Activated CD8-positive, alpha-beta memory T cell treated with anti-CD3 and anti-CD28 coated beads for 36 hours (primary cell): ENCODE results near the gene CCDC93. TPM values are rescaled to one million over a fixed set of nuclear protein-coding genes. Genes with fewer than 3 reads are reported as not detected.
"Not testable (repeated sequence)": the region's sequence is repeated elsewhere in the genome, so short reads cannot be mapped to it uniquely, and the experiment has no call there.

Experiments used
- CTCF ChIA-PET: fragments of 350-600 bp; sonication (Branson Sonifier 250); formaldehyde crosslinking; loops from one replicate; lab custom pipeline; 2021; ENCODE audit warnings: antibody characterized with exemption; lab: Charles Lee
- POLR2A ChIA-PET: fragments of 350-600 bp; sonication (Branson Sonifier 250); formaldehyde crosslinking; loops from one replicate; lab custom pipeline; 2021; ENCODE audit warnings: antibody characterized with exemption; lab: Charles Lee
- total RNA-seq, 2 experiments: library from RNA; stranded (reverse); gene quantifications; one replicate each; pipeline ENCODE4 v1.2.3, GENCODE V29; 2021

Gene CCDC93
- total RNA-seq, 2 experiments from 2014 or later, result 31.7 to 36.5 TPM

DNA sequence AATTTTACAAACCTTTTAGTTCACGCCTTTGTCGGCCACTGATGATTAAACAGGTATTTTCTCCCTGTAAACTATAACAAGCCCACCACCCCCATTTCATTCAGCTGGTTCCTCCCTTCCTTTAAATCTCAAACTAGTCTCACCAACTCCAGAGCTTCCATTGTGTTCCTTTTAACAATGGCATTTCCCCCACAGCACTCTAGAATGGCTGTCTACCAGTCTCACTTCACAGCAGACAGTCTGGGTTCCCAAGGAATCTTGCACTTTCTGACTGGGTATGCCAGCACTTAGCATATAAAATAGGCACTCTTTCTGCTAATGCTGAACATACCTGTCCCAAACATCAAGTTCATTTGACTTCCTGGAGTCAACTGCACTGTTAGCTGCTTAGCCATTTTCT is 75.3 kb downstream of the CCDC93 start:
- CTCF ChIA-PET, result interaction anchor here (1.1 kb wide), 1 partner anchor 124 kb away, joined by 3 read pairs; the partner anchor contains the start of gene DDX18
- POLR2A ChIA-PET, result no interaction called here

DNA sequence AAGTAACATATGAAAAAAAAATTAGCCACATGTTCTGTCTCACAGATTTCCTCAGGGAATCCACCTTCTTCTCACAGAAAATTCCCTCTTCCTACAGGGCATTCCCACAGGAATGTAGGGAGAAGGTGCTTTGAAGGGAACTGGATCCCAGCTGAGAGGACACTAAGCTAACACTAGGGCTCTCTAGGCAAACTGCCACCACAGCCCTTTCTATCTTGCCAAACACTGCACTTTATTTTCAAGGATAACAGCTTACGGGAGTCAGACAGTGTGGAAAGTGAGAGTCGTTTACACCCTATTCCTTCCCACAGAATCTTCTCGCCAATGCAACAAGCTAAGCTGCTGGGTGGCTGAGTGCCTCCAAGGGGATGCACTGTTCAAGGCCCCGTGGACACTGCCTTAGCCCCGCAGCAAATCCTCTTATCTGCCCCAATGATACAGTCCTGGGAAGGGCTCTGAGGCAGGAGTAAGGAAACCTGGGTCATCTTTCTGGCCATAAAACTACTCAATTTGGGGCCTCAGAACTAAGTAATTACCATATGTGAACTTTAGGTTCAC is 76.9 kb downstream of the CCDC93 start:
- ChIA-PET CTCF (interaction anchor here (0.8 kb wide), 1 partner anchor 11 kb away, joined by 3 read pairs; no protein-coding TSS in a partner anchor), POLR2A (no interaction called here)

DNA sequence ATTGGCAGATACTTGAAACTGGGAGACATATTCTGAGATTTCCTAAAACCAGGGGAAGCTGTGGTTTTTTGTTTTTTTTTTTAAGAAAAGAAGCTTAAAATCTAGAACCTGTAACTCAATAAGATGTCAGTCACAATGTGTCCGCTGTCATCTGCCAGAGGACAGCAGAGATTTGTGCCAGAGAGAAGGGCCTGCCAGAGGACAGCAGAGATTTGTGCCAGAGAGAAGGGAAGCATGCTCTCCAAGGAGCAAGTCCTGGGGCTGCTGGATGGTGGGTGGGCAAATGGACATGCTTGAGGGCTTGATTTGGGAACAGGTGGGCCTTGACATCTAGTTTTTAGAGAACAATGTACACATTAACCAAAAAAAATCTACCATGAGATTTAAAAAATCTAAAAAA is 77.9 kb downstream of the CCDC93 start:
- POLR2A ChIA-PET, result no interaction called here
- CTCF ChIA-PET, result no interaction called here

DNA sequence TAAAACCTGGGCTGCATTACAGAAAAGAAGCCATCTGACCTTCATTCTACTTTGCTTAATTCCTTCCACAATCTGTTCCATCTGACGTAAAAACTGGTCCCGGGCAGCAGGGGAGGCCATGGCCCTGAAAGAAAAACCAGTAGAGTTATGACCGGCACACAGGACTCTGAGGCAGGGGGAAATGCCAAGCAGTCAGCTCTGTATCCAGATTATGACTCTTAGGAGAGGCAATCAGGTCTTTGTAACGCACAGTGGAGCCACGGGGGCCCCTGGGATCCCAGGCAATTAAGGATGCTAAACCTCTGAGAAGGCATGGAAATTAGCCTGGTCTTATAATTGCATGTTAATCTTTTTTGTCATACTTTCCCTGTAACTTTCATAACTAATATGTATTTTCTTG is 78.4 kb downstream of the CCDC93 start:
- CTCF ChIA-PET, result no interaction called here
- POLR2A ChIA-PET, result no interaction called here

DNA sequence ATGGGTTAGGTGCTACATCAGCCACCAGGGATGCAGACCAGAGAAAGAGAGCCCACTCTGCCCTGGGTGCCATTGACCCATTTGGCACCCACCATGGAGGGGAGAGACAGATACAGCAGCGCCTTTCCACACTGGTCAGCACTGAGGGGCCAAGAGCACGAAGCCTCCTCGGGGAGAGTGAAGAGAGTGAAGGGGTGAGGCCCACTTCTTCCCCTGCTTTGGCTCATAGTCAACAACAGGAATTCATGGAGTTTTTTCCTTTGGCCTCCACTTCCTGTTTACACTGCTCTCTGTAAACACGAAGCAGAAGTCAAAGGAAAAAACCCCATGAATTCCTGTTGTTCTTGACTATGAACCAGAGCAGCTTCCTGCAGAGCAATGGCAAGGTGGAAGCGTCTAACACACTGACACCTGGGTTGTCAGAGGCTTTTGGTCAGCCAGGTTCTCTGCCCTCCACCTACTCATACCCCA is 80.0 kb downstream of the CCDC93 start:
- CTCF ChIA-PET, result interaction anchor here (1.4 kb wide), 1 partner anchor 69 kb away, joined by 3 read pairs; no protein-coding TSS in a partner anchor
- POLR2A ChIA-PET, result no interaction called here

DNA sequence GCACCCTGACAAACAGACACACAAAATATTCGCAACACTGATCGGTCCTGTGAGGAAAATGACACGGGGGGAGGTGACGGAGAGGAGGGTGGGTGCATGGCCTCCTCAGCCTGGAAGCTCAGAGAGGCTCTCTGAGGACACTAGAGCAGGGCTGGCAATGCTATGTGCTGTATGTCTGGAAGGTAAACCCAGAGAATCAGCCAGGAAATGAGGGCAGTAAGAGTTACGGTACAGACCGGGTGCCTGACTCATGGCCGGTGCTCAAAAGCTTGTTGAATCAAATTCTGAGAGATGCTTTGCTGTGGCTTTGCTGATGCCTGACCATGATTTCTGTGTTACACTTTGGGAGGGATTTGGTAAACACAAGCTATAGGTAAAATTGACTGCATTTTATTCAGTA is 81.9 kb downstream of the CCDC93 start:
- ChIA-PET POLR2A (no interaction called here), CTCF (interaction anchor here (1.2 kb wide), 1 partner anchor 118 kb away, joined by 3 read pairs; the partner anchor contains the start of gene DDX18)

DNA sequence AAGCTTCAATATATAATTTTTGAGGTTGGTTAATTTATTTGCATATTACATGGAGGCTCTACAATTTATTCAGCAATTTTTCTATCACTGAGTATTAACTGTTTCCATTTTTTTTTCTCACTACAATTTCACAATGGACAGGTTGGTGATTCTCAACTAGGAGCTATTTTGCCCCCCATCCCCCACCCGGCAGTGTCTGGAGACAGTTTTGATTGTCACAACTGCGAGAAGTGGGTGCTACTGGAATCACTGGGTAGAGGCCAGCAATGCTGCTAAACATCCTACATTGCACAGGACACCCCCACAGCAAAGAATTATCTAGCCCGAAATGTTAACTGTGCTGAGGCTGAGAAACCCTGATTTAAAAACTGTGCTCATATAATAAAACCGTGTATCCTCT is 82.6 kb downstream of the CCDC93 start:
- ChIA-PET CTCF (interaction anchor here (1.2 kb wide), 1 partner anchor 117 kb away, joined by 3 read pairs; the partner anchor contains the start of gene DDX18), POLR2A (no interaction called here)

DNA sequence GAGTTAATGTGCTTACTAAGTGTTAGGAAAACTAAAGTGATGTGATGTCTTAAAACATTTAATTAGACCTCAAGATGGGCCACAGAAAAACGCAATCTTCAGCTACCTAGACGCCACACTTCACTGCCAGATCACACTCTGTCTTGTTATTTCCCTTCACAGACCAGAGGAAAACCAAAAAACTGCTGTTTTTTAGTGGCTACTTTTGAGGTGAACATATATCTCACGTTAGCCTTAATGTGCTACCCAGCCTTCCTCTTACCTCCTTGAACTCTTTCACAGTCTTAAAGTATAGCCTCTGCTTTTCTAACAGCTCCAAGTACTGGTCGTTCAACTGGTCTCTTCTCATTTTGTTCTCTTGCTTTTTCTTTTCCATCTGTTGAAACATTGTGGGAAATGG is 83.1 kb downstream of the CCDC93 start:
- POLR2A ChIA-PET, result no interaction called here

DNA sequence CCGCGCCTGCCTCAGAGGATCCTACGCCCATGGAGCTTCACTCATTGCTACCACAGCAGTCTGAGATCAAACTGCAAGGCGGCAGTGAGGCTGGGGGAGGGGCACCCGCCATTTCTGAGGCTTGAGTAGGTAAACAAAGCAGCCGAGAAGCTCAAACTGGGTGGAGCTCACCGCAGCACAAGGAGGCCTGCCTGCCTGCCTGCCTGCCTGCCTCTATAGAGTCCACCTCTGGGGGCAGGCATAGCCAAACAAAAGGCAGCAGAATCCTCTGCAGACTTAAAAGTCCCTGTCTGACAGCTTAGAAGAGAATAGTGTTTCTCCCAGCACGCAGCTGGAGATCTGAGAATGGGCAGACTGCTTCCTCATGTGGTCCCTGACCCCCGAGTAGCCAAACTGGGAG is 90.4 kb downstream of the CCDC93 start:
- CTCF ChIA-PET, POLR2A ChIA-PET: not testable (repeated sequence)

More for the DNA sequence above, 83.1 kb downstream of the CCDC93 start:
- CTCF ChIA-PET, result no interaction called here

DNA sequence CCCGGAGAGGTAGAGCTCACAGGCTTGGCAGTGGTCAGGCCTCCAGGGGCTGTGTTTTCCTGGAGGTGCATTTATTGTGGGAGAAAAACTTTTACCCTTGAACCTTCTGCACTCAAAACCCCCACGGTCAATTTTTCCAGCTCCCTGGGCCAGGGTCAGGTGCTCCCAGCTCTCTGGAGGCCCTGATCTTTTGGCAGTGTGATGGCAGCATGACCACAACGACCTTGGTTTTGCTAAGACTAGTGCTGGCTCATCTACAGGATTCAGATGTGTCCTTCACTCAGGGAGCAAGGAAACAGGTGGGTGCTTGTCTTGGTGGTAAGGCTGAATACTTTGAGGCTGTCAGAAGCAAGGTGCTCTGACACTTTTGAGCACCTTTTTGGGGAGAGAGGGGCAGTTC is 92.3 kb downstream of the CCDC93 start:
- ChIA-PET CTCF (no interaction called here), POLR2A (no interaction called here)

DNA sequence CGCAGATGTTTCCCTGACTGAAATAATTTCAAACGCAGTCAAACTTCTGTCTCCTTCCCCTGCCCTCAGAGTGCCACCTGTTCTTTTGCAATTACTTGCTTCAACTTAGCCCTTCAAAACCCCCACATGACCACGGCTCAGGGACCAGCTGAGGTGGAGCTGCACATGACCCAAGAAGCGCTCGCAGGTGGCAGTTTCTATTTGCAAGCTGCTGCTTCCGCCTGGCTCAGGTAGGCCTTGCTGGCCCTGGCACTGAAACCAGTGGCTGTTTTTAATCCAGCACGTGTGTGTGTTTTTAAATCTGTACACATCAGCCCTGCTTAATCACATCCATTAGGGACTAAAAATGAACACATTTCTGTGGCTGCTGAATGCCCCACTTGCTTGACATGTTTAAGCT is 95.3 kb downstream of the CCDC93 start:
- CTCF ChIA-PET, result interaction anchor here (1.1 kb wide), 1 partner anchor 104 kb away, joined by 3 read pairs; the partner anchor contains the start of gene DDX18
- POLR2A ChIA-PET, result no interaction called here

DNA sequence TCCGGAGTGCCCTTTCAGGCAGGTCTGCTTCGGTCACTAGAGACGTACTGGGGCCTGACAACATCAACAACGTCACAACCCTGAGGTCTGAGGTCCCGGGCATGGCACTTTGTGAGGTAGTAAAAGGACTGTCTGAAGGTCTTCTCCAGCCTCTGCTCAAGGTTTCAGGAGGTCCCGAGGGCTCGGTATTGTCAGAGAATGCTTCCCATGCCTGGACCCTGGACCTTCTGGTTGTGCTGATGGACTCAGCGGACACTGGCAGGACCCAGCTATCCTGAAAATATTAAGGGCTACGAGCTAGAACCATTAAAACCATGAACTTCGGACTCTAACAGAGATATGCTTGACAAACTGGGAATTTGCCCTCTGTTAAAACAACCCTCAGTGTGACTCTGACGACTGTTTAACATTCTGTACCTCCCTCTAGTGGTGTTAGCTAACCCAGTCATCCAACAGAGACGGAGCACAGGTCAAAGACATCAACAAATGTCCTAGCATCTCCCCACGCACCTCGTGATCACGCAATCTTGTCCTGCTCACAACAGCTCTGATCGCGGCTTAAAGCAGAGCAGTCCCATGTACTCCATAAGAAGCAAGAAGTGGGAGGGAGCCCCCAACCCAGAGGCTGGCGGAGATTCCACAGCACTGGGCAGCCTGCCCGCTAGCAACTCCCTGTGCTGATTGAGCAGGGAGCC is 96.5 kb downstream of the CCDC93 start:
- ChIA-PET CTCF (no interaction called here), POLR2A (no interaction called here)

DNA sequence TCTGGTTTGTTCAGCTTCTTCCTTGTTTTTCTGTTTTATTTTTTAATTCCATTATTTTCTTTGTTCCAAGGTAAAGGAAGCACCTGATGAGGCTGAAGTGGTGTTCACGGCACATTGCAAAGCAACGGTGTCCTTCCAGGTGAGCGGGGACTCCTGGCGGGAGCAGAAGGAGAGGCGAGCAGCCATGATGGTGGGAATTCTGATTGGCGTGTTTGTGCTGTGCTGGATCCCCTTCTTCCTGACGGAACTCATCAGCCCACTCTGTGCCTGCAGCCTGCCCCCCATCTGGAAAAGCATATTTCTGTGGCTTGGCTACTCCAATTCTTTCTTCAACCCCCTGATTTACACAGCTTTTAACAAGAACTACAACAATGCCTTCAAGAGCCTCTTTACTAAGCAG is 110.9 kb downstream of the CCDC93 start:
- ChIA-PET CTCF (no interaction called here), POLR2A (no interaction called here)

DNA sequence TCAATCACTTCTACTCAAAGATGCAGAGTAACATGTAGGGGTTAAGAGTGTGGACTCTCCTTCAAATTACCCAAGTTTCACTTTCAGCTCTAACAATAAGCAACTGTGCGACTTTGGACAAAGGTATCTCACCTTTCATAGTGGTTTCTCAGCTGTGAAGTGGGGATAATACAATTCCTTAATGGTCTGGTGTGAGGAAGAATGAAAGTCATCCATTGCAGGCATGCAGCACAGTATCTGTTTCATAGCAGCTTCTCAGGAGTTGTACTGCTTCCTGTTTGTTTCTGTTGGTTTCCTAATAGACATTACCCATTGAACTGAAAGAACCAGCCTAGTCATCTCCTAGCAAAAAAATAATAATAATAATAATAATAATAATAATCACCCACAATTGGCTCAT is 125.0 kb downstream of the CCDC93 start:
- CTCF ChIA-PET, result no interaction called here
- POLR2A ChIA-PET, result no interaction called here

DNA sequence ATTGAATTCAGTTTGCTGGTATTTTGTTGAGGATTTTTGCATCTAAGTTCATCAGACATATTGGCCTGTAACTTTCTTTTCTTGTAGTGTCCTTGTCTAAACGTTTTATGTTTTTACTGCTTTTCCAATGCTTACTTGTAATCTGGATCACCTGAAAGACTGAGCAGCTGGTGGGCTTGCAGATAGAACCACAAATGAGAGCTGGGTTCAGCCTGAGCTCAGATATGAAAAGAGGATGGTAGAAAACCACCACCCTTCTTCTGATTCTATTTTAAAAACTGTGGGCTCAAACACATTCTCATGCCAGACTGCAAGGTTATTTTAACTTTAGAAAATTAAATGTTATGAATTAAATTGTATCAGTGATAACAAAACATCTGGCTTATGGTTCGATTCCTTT is 128.6 kb downstream of the CCDC93 start:
- ChIA-PET POLR2A (no interaction called here), CTCF (no interaction called here)

DNA sequence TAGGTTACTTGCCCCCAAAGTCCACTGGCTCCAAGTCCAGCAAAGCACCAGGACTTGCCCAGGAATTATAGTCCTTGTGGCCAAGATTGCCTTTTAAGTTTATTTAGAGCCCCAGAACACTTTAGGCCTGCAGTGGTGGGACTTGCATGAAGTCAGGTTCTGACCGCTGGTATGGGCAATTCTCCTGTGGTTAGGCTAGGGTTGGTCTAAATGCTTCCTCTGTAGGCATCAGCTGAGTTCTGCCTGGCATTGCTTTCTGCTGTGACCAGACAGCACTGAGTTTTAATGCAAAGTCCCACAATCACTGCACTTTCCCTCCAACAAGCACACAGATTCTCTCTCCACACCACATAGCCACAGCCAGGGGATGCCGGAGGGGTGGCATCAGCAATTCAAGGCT is 134.9 kb downstream of the CCDC93 start:
- CTCF ChIA-PET, result no interaction called here
- POLR2A ChIA-PET, result no interaction called here

DNA sequence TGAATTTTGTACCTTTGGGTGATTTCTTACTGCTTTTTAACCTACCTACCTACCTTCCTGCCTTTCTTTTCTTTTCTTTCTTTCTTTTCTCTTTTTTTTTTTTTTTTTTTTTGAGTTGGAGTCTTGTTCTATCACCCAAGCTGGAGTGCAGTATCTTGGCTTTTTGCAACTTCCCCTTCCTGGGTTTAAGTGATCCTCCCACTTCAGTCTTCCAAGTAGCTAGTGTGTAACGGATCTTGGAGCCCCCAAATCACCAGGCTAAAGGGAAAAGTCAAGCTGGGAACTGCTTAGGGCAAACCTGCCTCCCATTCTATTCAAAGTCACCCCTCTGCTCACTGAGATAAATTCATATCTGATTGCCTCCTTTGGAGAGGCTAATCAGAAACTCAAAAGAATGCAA is 138.1 kb downstream of the CCDC93 start:
- CTCF ChIA-PET, result no interaction called here
- POLR2A ChIA-PET, result no interaction called here
